Type B pancreatic cell (in vitro differentiated cells): ENCODE measurements around the gene ITPK1. TPM values are rescaled to one million over a fixed set of nuclear protein-coding genes. Genes with fewer than 3 reads are reported as not detected.

ENCODE experiments used
- DNase-seq: peaks from one replicate; pipeline ENCODE4 v3.0.0; 2021; ENCODE audit warnings: mixed read lengths; ENCODE audit not compliant: unreplicated experiment; ENCODE audit errors: extremely low spot score
- H3K27ac Mint-ChIP-seq: 2 replicates; pipeline ENCODE4 v1.8.0; 2021; ENCODE audit warnings: mild to moderate bottlenecking, mixed read lengths
- H3K27me3 Mint-ChIP-seq: 2 replicates; pipeline ENCODE4 v1.8.0; 2021; ENCODE audit warnings: mixed read lengths
- H3K36me3 Mint-ChIP-seq: 2 replicates; pipeline ENCODE4 v1.8.0; 2021; ENCODE audit warnings: mixed read lengths
- H3K4me1 Mint-ChIP-seq: one replicate; pipeline ENCODE4 v1.8.0; 2021; ENCODE audit warnings: mixed read lengths; ENCODE audit not compliant: unreplicated experiment
- H3K4me3 Mint-ChIP-seq: 2 replicates; pipeline ENCODE4 v1.8.0; 2021; ENCODE audit warnings: mild to moderate bottlenecking, mixed read lengths
- H3K9me3 Mint-ChIP-seq: 2 replicates; pipeline ENCODE4 v1.8.0; 2021; ENCODE audit warnings: mixed read lengths
- total RNA-seq: library from RNA; stranded (reverse); gene quantifications from 2 replicates; pipeline ENCODE4 v1.2.1, GENCODE V29; 2021; ENCODE audit warnings: low replicate concordance
- TF ChIP-seq, protein P1 (sequence below): fragments of 200-600 bp; sonication (generic); conservative IDR thresholded peaks from 2 replicates; pipeline ENCODE4 v1.5.0; 2021; ENCODE audit warnings: antibody characterized with exemption, mild to moderate bottlenecking

ITPK1 gene
- total RNA-seq, 1 donor from 2014 or later, result 40.2 TPM

DNA sequence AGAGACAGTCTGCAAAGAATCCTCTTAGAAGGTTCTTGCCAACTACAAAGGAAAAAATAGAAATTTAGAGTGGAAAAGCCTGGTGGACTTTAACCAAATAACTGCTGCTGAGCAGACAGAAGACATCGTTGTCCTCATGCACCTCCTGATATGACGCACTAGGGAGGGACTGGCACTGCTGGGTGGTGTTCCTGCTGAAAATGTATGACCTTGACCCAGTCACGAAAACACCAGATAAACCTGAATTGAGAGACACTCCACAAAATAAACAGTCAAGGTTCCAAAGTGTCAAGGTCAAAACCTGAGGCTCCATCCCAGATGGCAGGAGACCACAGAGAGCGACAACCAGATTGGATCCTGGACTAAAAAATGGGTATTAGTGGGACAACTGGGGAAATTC is 130.8 kb downstream of the ITPK1 start:
- Mint-ChIP-seq H3K4me3 (no peak overlapping the region), H3K36me3 (peaks cover 5% of the 10 kb centered on the region), H3K4me1 (no peaks in the 10 kb centered on the region), H3K9me3 (peaks cover 7% of the 10 kb centered on the region), H3K27me3 (no peaks in the 10 kb centered on the region), H3K27ac (no peak overlapping the region)
- DNase-seq, result no peak
- TF ChIP-seq, protein P1, sequence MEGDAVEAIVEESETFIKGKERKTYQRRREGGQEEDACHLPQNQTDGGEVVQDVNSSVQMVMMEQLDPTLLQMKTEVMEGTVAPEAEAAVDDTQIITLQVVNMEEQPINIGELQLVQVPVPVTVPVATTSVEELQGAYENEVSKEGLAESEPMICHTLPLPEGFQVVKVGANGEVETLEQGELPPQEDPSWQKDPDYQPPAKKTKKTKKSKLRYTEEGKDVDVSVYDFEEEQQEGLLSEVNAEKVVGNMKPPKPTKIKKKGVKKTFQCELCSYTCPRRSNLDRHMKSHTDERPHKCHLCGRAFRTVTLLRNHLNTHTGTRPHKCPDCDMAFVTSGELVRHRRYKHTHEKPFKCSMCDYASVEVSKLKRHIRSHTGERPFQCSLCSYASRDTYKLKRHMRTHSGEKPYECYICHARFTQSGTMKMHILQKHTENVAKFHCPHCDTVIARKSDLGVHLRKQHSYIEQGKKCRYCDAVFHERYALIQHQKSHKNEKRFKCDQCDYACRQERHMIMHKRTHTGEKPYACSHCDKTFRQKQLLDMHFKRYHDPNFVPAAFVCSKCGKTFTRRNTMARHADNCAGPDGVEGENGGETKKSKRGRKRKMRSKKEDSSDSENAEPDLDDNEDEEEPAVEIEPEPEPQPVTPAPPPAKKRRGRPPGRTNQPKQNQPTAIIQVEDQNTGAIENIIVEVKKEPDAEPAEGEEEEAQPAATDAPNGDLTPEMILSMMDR, result no peak

DNA sequence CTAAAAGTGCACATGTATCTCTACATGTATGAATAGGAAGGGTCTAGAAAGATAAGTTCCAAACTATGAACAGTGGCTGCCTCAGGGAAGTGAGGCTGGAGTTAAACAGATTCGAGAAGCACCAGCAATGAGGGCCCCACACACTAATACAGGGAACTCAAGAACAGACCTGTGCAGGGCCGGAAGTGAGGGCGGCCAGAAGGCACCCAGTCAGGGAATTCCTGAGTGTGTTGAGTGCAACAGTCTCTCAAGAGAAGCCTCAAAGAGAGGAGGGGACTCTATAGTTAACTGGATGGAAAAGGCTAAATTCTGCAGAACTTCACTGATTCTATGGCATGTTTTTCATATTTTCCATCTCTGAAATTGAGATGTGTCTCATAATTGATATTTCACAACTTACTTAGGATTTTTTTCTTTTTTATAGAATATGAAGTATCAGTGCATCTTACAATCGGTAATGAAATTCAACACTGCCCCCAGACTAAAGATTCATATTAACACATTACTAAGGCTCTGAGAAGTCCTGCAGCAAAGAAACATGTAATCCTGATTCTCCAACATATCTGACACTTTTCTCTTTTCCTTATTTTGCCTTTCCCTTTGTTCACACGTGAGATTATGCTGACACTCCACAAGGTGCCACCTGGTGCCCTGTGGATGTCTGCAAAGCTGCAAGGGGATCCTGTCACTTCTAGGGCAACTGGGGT is 131.5 kb downstream of the ITPK1 start:
- Mint-ChIP-seq H3K9me3 (peaks cover 12% of the 10 kb centered on the region), H3K27ac (no peak overlapping the region), H3K27me3 (no peaks in the 10 kb centered on the region), H3K36me3 (peaks cover 10% of the 10 kb centered on the region), H3K4me3 (no peak overlapping the region), H3K4me1 (no peaks in the 10 kb centered on the region)
- TF ChIP-seq, protein P1, result no peak
- no peak for DNase-seq

DNA sequence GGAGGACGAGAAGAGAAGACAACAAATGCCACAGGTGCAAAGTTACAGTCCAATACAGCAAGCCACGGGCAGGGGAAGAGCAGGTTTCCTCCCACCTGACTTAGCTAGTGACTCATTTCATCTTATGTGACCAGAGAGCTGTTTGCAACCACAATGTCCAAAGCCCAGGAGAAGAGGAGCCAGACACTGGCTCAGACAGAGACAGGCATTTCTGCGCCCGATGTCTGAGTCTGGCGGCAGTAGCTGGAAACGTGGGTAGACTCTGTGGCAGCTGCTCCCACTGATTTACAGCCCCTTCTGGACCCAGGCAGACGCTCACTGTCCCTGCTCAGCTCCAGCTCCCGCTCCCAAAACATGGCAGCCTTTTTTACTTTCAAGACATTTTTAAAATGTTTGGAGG is 132.8 kb downstream of the ITPK1 start:
- no peak overlapping the region for H3K27ac Mint-ChIP-seq

DNA sequence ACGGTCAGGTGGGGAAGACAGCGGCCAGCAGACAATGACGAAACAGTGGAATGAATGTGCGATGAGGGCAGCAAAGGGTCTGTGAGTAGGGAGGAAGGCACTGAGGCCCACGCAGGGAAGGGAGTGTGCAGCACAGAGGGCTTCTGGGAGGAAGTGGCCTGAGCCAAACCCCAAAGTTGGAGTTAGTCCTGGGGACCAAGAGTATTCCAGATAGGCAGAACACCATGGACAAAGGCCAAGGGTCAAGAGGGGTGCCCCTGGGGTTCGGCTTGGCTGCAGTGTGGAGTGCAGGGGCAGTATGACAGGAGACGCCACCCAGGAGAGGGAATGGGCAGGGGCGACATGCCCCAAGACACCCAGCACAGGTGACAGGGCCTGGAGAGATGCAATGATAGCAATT is 134.0 kb downstream of the ITPK1 start:
- H3K4me3 Mint-ChIP-seq, result no peak overlapping the region
- H3K27me3 Mint-ChIP-seq, result no peaks in the 10 kb centered on the region
- peaks cover 17% of the 10 kb centered on the region for H3K9me3 Mint-ChIP-seq
- DNase-seq, result no peak
- H3K4me1 Mint-ChIP-seq, result no peaks in the 10 kb centered on the region
- no peak overlapping the region for H3K27ac Mint-ChIP-seq
- TF ChIP-seq, protein P1, result no peak
- peaks cover 27% of the 10 kb centered on the region for H3K36me3 Mint-ChIP-seq

More for the DNA sequence above, 132.8 kb downstream of the ITPK1 start:
- Mint-ChIP-seq H3K9me3 (peaks cover 15% of the 10 kb centered on the region), H3K36me3 (peaks cover 16% of the 10 kb centered on the region), H3K4me1 (no peaks in the 10 kb centered on the region), H3K27me3 (no peaks in the 10 kb centered on the region), H3K4me3 (no peak overlapping the region)
- TF ChIP-seq, protein P1, result no peak
- no peak for DNase-seq

DNA sequence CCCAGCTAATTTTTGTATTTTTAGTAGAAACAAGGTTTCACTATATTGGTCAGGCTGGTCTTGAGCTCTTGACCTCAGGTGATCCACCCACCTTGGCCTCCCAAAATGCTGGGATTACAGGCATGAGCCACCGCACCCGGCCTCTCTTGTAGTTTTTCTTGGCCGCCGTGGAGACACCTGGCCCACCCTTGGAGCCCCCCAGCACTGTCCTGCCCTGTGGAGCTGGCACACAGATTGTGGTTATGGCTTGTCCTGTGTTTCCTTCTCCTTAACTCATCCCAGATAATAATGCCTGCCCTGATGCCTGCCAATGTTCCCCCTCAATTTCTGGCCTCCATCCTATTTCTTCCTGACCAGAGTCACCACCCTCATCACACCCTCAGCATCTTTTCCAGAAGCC is 134.9 kb downstream of the ITPK1 start:
- Mint-ChIP-seq H3K27ac (no peak overlapping the region), H3K9me3 (peaks cover 22% of the 10 kb centered on the region), H3K4me1 (no peaks in the 10 kb centered on the region), H3K27me3 (no peaks in the 10 kb centered on the region), H3K36me3 (peaks cover 27% of the 10 kb centered on the region), H3K4me3 (no peak overlapping the region)
- no peak for DNase-seq
- TF ChIP-seq, protein P1, result no peak
